Upper lobe of right lung (tissue), 1 donor: ENCODE results near the gene ROR2. TPM values are rescaled to one million over a fixed set of nuclear protein-coding genes. Genes with fewer than 3 reads are reported as not detected.

Experiments used
- ATAC-seq: fragments of 200-7000 bp; cut with Tn5 transposase; one replicate; pipeline ENCODE4 v1.9.1; 2020; ENCODE audit warnings: mild to moderate bottlenecking, moderate library complexity
- DNase-seq: peaks from one replicate; pipeline ENCODE4 v3.0.0-alpha.2; 2020
- H3K27ac ChIP-seq: fragments of 200-600 bp; one replicate; pipeline ENCODE4 v1.8.0; 2022
- H3K27me3 ChIP-seq: fragments of 200-600 bp; one replicate; pipeline ENCODE4 v1.8.0; 2022; ENCODE audit warnings: mild to moderate bottlenecking
- H3K36me3 ChIP-seq: fragments of 200-600 bp; one replicate; pipeline ENCODE4 v1.8.0; 2022
- H3K4me1 ChIP-seq: fragments of 200-600 bp; one replicate; pipeline ENCODE4 v1.8.0; 2022
- H3K4me3 ChIP-seq: fragments of 200-600 bp; one replicate; pipeline ENCODE4 v1.8.0; 2022; ENCODE audit warnings: mild to moderate bottlenecking
- H3K9me3 ChIP-seq: fragments of 200-600 bp; one replicate; pipeline ENCODE4 v1.8.0; 2022
- CTCF ChIP-seq: fragments of 200-600 bp; IDR thresholded peaks from one replicate; pipeline ENCODE4 v1.8.0; 2022; ENCODE audit warnings: antibody characterized with exemption
- intact Hi-C: fragments of 100-400 bp; cut with DNase I; formaldehyde crosslinking; loops from one replicate; pipeline ENCODE4 v1.11.0; 2022
- total RNA-seq: library from RNA; stranded (reverse); fragmentation: NEBNext Ultra II Directional; extraction: Animal tissue kit (Norgen Biotek cat#: 25700); gene quantifications from one replicate; pipeline ENCODE4 v1.2.1, GENCODE V29; 2021
- donor health status: DM: no; HTN: yes; CAD: no; lungs with severe emphysema.

ROR2 gene
- total RNA-seq, 1 donor from 2014 or later, result 5.5 TPM

- no peaks in the 10 kb centered on the region for H3K27me3 ChIP-seq
- H3K27ac ChIP-seq, result no peak overlapping the region
- TF ChIP-seq CTCF, result no peak
- intact Hi-C loops, result no loop called here
- H3K4me1 ChIP-seq, result no peaks in the 10 kb centered on the region
- DNase-seq (no peak), ATAC-seq (no peak)
- H3K9me3 ChIP-seq, result peaks cover 26% of the 10 kb centered on the region
- H3K4me3 ChIP-seq, result no peak overlapping the region
- no peaks in the 10 kb centered on the region for H3K36me3 ChIP-seq
These were observed 20.7 kb downstream of the ROR2 start for GRCh38 chr9:91929331-91929730.

- Histone ChIP-seq H3K36me3 (no peaks in the 10 kb centered on the region), H3K4me3 (no peak overlapping the region), H3K27ac (no peak overlapping the region), H3K9me3 (peaks cover 26% of the 10 kb centered on the region), H3K27me3 (no peaks in the 10 kb centered on the region), H3K4me1 (no peaks in the 10 kb centered on the region)
- TF ChIP-seq CTCF, result no peak
- intact Hi-C loops, result no loop called here
- ATAC-seq (no peak), DNase-seq (no peak)
These were observed 22.0 kb downstream of the ROR2 start for GRCh38 chr9:91927922-91928510.

GRCh38 chr9:91924090-91924489 lies 25.9 kb downstream of the ROR2 start:
- Histone ChIP-seq H3K27me3 (peaks cover 8% of the 10 kb centered on the region), H3K4me3 (no peak overlapping the region), H3K9me3 (peaks cover 3% of the 10 kb centered on the region), H3K4me1 (no peaks in the 10 kb centered on the region), H3K36me3 (no peaks in the 10 kb centered on the region), H3K27ac (no peak overlapping the region)
- DNase-seq, result no peak
- intact Hi-C loops, result no loop called here
- no peak for ATAC-seq
- no peak for TF ChIP-seq CTCF

- intact Hi-C loops, result no loop called here
- peaks cover 8% of the 10 kb centered on the region for H3K27me3 ChIP-seq
- no peaks in the 10 kb centered on the region for H3K9me3 ChIP-seq
- no peak for TF ChIP-seq CTCF
- DNase-seq, result no peak
- no peaks in the 10 kb centered on the region for H3K4me1 ChIP-seq
- no peak for ATAC-seq
- no peaks in the 10 kb centered on the region for H3K36me3 ChIP-seq
- no peak overlapping the region for H3K27ac ChIP-seq
- H3K4me3 ChIP-seq, result no peak overlapping the region
These were observed 26.9 kb downstream of the ROR2 start for GRCh38 chr9:91923145-91923544.

- no peaks in the 10 kb centered on the region for H3K9me3 ChIP-seq
- H3K27me3 ChIP-seq, result peaks cover 8% of the 10 kb centered on the region
- no peaks in the 10 kb centered on the region for H3K4me1 ChIP-seq
- no peak for TF ChIP-seq CTCF
- no peak overlapping the region for H3K27ac ChIP-seq
- intact Hi-C loops, result no loop called here
- ATAC-seq, result no peak
- no peak for DNase-seq
- H3K4me3 ChIP-seq, result no peak overlapping the region
- H3K36me3 ChIP-seq, result no peaks in the 10 kb centered on the region
These were observed 28.7 kb downstream of the ROR2 start for GRCh38 chr9:91921371-91921770.
